Kidney glomerular epithelial cell (primary cell): ENCODE results near the gene RPL23.

Experiments
- DNase-seq: peaks from one replicate; lab custom pipeline; 2025; lab: John Stamatoyannopoulos, UW

Gene RPL23

GRCh38 chr17:38853292-38854219 lies at the start of gene RPL23:
RPL23 (minus strand) TSS chr17:38853721; CDS start chr17:38853710, 11 bp downstream.
- peak; percentile 94 for DNase-seq

- DNase-seq: peak; percentile 99
Measured at GRCh38 chr17:38900978-38901656, 47.6 kb upstream of the RPL23 start.

GRCh38 chr17:38899421-38899820 lies 45.9 kb upstream of the RPL23 start:
- DNase-seq: no peak

- peak; percentile 6 for DNase-seq
Measured at GRCh38 chr17:38898812-38899348, 45.4 kb upstream of the RPL23 start.

- no peak for DNase-seq
Measured at GRCh38 chr17:38898291-38898679, 44.8 kb upstream of the RPL23 start.

GRCh38 chr17:38897671-38898290 lies 44.3 kb upstream of the RPL23 start:
- DNase-seq: no peak

GRCh38 chr17:38897176-38897575 lies 43.7 kb upstream of the RPL23 start:
- no peak for DNase-seq

- no peak for DNase-seq
Measured at GRCh38 chr17:38896346-38896954, 42.9 kb upstream of the RPL23 start.

- DNase-seq: no peak
Measured at GRCh38 chr17:38894276-38894675, 40.8 kb upstream of the RPL23 start.

GRCh38 chr17:38893607-38894006 lies 40.1 kb upstream of the RPL23 start:
- DNase-seq: no peak

- no peak for DNase-seq
Measured at GRCh38 chr17:38893113-38893512, 39.6 kb upstream of the RPL23 start.

GRCh38 chr17:38892620-38893019 lies 39.1 kb upstream of the RPL23 start:
- no peak for DNase-seq

- no peak for DNase-seq
Measured at GRCh38 chr17:38892083-38892482, 38.6 kb upstream of the RPL23 start.

- no peak for DNase-seq
Measured at GRCh38 chr17:38891441-38891840, 37.9 kb upstream of the RPL23 start.

- DNase-seq: no peak
Measured at GRCh38 chr17:38890410-38890746, 36.9 kb upstream of the RPL23 start.

GRCh38 chr17:38889745-38890409 lies 36.4 kb upstream of the RPL23 start:
- DNase-seq: no peak

GRCh38 chr17:38888842-38889241 lies 35.3 kb upstream of the RPL23 start:
- no peak for DNase-seq

GRCh38 chr17:38886643-38887010 lies 33.1 kb upstream of the RPL23 start:
- no peak for DNase-seq

GRCh38 chr17:38885728-38886642 lies 32.5 kb upstream of the RPL23 start:
- DNase-seq: no peak

GRCh38 chr17:38885044-38885727 lies 31.7 kb upstream of the RPL23 start:
- DNase-seq: no peak
